NCI-H1105 (cell line): ENCODE measurements around the gene KRTAP1-1.
"Not testable (repeated sequence)": the region's sequence is repeated elsewhere in the genome, so short reads cannot be mapped to it uniquely, and the experiment has no call there.

Experiments
- DNase-seq: peaks from one replicate; lab custom pipeline; 2025; lab: John Stamatoyannopoulos, UW

The KRTAP1-1 gene, protein sequence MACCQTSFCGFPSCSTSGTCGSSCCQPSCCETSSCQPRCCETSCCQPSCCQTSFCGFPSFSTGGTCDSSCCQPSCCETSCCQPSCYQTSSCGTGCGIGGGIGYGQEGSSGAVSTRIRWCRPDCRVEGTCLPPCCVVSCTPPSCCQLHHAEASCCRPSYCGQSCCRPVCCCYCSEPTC

GRCh38 chr17:41040783-41041571 is at the start of gene KRTAP1-1:
Gene KRTAP1-1 (minus strand): TSS chr17:41041450. CDS start chr17:41041397, 53 bp downstream.
- peak; percentile 41 for DNase-seq

- not testable (repeated sequence) for DNase-seq
Observed at GRCh38 chr17:41088760-41089352, 47.6 kb upstream of the KRTAP1-1 start.

DNA sequence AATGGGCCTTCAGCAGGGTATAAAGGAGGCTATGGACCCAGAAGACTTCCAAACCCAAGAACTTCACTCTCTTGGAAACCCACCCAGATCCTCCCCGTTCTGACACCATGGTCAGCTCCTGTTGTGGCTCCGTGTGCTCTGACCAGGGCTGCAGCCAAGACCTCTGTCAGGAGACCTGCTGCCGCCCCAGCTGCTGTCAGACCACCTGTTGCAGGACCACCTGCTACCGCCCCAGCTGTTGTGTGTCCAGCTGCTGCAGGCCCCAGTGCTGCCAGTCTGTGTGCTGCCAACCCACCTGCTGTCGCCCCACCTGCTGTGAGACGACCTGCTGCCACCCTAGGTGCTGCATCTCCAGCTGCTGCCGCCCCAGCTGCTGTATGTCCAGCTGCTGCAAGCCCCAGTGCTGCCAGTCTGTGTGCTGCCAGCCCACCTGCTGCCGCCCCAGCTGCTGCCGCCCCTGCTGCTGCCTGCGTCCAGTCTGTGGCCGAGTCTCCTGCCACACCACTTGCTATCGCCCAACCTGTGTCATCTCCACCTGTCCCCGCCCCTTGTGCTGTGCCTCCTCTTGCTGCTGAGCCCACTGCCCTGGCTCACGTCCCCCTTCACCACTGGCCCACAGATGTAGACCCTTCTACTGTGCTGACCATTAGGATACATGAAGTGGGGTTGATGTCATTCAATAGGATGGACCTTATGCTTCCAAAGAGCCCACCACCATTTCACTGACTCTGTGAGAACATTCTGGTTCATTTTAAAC is 43.0 kb upstream of the KRTAP1-1 start, which contains the start of gene KRTAP4-7:
Gene KRTAP4-7 (plus strand): TSS at position 51 of the 757 bp plus-strand sequence. CDS start 57 bp downstream, at position 108.
- DNase-seq: not testable (repeated sequence)

DNA sequence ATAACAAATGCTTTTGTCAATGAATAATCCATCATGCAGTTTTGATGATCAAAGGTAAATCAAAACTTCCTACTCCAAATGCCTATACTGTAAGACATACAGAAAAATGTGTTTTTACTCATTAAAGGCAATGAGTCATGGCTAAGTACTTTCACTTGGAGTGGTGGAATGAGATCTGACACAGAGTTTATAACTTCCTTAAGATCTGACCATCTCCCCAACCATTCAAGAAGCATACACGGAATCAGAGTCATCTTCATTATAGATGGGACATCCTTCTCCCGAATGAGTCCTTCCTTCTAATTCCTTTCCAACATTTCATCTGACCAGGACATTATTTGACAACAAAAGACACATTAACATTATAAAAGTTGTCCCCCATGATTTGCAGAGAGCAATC is 42.2 kb upstream of the KRTAP1-1 start:
- DNase-seq: not testable (repeated sequence)

- DNase-seq: no peak
Observed at GRCh38 chr17:41082626-41083025, 41.4 kb upstream of the KRTAP1-1 start.

GRCh38 chr17:41076788-41077187 is 35.5 kb upstream of the KRTAP1-1 start:
- no peak for DNase-seq

- no peak for DNase-seq
Observed at GRCh38 chr17:41073676-41074075, 32.4 kb upstream of the KRTAP1-1 start.

DNA sequence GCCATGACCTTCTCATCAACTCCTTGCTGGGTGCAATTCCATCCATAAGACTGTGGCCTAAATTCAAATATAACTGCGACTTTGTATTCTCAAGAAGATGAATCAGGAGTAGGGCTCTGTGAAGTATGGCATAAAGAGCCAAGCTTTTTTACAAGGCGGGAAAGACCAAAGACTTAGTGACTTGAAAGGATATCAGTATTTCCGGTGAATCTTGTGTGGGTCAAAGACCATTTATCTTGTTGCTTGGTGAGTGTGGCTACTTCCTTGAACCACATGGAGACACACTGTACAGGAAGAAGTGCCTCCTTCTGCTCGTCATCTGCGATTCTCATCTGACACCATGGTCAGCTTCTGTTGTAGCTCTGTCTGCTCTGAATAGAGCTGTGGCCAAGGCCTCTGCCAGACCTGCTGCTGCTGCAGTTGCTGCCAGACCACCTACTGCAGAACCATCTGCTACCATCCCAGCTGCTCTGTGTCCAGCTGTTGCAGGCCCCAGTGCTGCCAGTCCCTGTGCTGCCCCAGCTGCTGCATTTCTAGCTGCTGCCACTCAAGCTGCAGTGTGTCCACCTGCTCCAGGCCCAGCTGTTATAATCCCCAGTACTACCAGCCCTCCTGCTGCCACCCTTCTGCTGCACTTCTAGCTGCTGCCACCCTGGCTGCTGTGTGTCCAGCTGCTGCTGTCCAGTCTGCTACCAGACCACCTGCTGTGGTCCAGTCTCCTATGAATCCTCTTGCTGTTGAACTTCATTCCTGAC is 30.5 kb upstream of the KRTAP1-1 start:
- no peak for DNase-seq

DNA sequence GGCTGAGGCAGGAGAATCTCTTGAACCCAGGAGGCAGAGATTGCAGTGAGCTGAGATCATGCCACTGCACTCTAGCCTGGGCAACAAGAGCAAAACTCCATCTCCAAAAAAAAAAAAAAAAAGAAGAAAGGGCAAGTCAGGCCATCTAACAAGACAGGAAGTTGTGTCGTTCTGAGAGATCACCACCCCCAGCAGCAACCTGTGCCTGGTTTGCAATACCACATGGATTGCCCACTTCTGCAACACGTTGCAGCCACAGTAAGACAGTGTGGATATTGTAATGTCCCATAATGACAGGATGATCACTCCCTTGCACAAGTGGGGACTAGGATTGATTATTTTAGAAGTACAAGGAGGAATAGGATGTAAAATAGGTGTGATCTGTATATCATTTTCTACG is 27.8 kb upstream of the KRTAP1-1 start:
- no peak for DNase-seq

DNA sequence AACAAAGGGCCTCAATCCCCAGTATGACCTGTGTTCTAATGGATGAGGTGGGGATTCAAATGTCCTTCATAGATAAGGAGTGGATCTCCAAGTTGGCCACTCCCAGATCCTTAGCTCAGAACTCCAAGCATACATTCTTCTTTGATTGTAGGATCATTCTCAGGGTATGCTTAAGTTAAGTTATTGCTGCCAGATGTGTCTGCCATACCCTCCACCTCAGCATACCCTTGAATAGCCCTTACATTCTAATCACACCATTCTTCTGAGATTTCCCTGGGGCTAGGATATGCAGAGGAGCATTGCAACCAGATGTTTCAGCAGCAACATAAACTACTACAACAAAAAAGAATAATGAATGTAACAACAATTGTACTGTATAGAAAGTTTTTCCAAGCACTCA is 26.0 kb upstream of the KRTAP1-1 start:
- no peak for DNase-seq

GRCh38 chr17:41065829-41066624 is 24.8 kb upstream of the KRTAP1-1 start, which contains the start of gene KRTAP2-4:
Gene KRTAP2-4 (minus strand): TSS chr17:41065879. CDS start chr17:41065845, 34 bp downstream.
- DNase-seq: no peak

- not testable (repeated sequence) for DNase-seq
Observed at GRCh38 chr17:41065016-41065689, 23.9 kb upstream of the KRTAP1-1 start.

DNA sequence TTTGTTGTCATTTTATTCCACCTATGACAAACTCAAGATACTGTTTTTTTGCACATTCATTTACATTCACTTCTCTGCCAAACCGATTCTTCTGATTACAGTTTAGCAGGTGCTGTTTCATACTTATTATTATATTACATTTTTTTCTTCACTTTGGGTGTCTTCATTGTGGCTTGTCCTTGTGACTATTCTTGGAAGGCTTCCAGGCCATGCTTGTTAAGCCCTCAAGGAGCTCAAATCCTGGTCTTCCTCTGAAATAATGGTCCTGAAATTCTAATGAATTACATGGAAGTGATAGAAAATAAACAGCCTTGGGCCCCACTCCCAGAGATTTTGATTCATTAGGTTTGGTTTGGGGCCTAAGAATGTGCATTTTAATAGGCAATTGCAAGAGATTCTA is 23.1 kb upstream of the KRTAP1-1 start:
- DNase-seq: no peak

- DNase-seq: no peak
Observed at GRCh38 chr17:41063449-41063848, 22.2 kb upstream of the KRTAP1-1 start.

GRCh38 chr17:41061964-41062363 is 20.7 kb upstream of the KRTAP1-1 start:
- no peak for DNase-seq

GRCh38 chr17:41060052-41060604 is 18.9 kb upstream of the KRTAP1-1 start, which contains the start of gene KRTAP2-3:
Gene KRTAP2-3 (minus strand): TSS chr17:41060114. CDS start chr17:41060050, 64 bp downstream.
- DNase-seq: no peak

GRCh38 chr17:41059276-41060051 is 18.2 kb upstream of the KRTAP1-1 start:
- DNase-seq: not testable (repeated sequence)

DNA sequence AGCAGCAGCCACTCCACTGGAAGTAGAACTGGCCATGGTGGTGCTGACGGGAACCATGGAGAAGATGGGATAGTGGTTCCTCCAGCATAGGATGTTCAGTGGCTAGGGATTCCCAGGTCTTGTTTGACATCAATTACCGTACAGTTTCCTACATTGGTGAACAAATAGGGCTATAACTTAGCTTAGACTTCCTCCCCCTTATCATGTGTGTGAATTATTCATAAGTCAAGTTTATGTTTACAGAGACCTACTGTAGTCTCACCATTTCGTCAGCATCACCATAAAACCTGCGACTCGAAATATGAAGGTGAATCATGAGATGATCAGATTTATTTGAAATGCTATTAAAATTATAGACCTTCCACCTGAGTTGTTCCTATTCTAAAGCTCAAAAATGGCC is 17.5 kb upstream of the KRTAP1-1 start:
- DNase-seq: no peak

GRCh38 chr17:41057547-41057946 is 16.3 kb upstream of the KRTAP1-1 start:
- DNase-seq: no peak
